Endothelial cell (in vitro differentiated cells): ENCODE results near the gene SLC30A1. TPM values are rescaled to one million over a fixed set of nuclear protein-coding genes. Genes with fewer than 3 reads are reported as not detected.

Experiments used
- DNase-seq: peaks from one replicate; pipeline ENCODE4 v3.0.0; 2021; ENCODE audit warnings: low spot score
- H3K27ac Mint-ChIP-seq: one replicate; pipeline ENCODE4 v1.8.0; 2021; ENCODE audit warnings: mixed read lengths, inconsistent platforms; ENCODE audit not compliant: unreplicated experiment
- H3K27me3 Mint-ChIP-seq: one replicate; pipeline ENCODE4 v1.8.0; 2021; ENCODE audit warnings: mild to moderate bottlenecking, moderate library complexity, mixed read lengths, inconsistent platforms; ENCODE audit not compliant: unreplicated experiment
- H3K36me3 Mint-ChIP-seq: one replicate; pipeline ENCODE4 v1.8.0; 2021; ENCODE audit warnings: mild to moderate bottlenecking, low read depth, mixed read lengths, inconsistent platforms; ENCODE audit not compliant: unreplicated experiment
- H3K4me1 Mint-ChIP-seq: one replicate; pipeline ENCODE4 v1.8.0; 2021; ENCODE audit warnings: mild to moderate bottlenecking, mixed read lengths, inconsistent platforms; ENCODE audit not compliant: unreplicated experiment
- H3K4me3 Mint-ChIP-seq: one replicate; pipeline ENCODE4 v1.8.0; 2021; ENCODE audit warnings: mild to moderate bottlenecking, mixed read lengths, inconsistent platforms; ENCODE audit not compliant: unreplicated experiment
- H3K9me3 Mint-ChIP-seq: one replicate; pipeline ENCODE4 v1.8.0; 2021; ENCODE audit warnings: mixed read lengths, inconsistent platforms; ENCODE audit not compliant: unreplicated experiment
- CTCF ChIP-seq: fragments of 200-600 bp; sonication (generic); IDR thresholded peaks from one replicate; pipeline ENCODE4 v1.5.0; 2021; ENCODE audit warnings: antibody characterized with exemption; ENCODE audit not compliant: unreplicated experiment
- total RNA-seq: library from RNA; stranded (reverse); fragmentation: NEBNext Ultra II Directional; extraction: Animal tissue kit (Norgen Biotek cat#: 25700); gene quantifications from one replicate; pipeline ENCODE4 v1.2.1, GENCODE V29; 2021; ENCODE audit not compliant: unreplicated experiment

Gene SLC30A1
- total RNA-seq, 1 donor from 2014 or later, result 7.7 TPM

- Mint-ChIP-seq H3K27ac (no peak overlapping the region), H3K27me3 (no peaks in the 10 kb centered on the region), H3K4me1 (peaks cover 10% of the 10 kb centered on the region), H3K36me3 (no peaks in the 10 kb centered on the region), H3K4me3 (no peak overlapping the region), H3K9me3 (no peaks in the 10 kb centered on the region)
- no peak for TF ChIP-seq CTCF
- no peak for DNase-seq
Observed at GRCh38 chr1:211609120-211610024, 30.4 kb upstream of the SLC30A1 start.

- Mint-ChIP-seq H3K4me1 (peaks cover 10% of the 10 kb centered on the region), H3K27me3 (no peaks in the 10 kb centered on the region), H3K36me3 (no peaks in the 10 kb centered on the region), H3K4me3 (no peak overlapping the region), H3K27ac (no peak overlapping the region), H3K9me3 (no peaks in the 10 kb centered on the region)
- no peak for TF ChIP-seq CTCF
- DNase-seq, result no peak
Observed at GRCh38 chr1:211607754-211608473, 29.0 kb upstream of the SLC30A1 start.

- no peaks in the 10 kb centered on the region for H3K9me3 Mint-ChIP-seq
- no peak overlapping the region for H3K4me3 Mint-ChIP-seq
- no peaks in the 10 kb centered on the region for H3K27me3 Mint-ChIP-seq
- peaks cover 13% of the 10 kb centered on the region for H3K4me1 Mint-ChIP-seq
- no peak for DNase-seq
- H3K36me3 Mint-ChIP-seq, result no peaks in the 10 kb centered on the region
- TF ChIP-seq CTCF, result no peak
- no peak overlapping the region for H3K27ac Mint-ChIP-seq
Observed at GRCh38 chr1:211606914-211607753, 28.2 kb upstream of the SLC30A1 start.

- DNase-seq, result no peak
- Mint-ChIP-seq H3K4me3 (no peak overlapping the region), H3K4me1 (peaks cover 13% of the 10 kb centered on the region), H3K9me3 (no peaks in the 10 kb centered on the region), H3K36me3 (no peaks in the 10 kb centered on the region), H3K27ac (no peak overlapping the region), H3K27me3 (no peaks in the 10 kb centered on the region)
- no peak for TF ChIP-seq CTCF
Observed at GRCh38 chr1:211606332-211606913, 27.5 kb upstream of the SLC30A1 start.
